Measurements from ENCODE around the gene PKMYT1.
"Not testable (repeated sequence)": the region's sequence is repeated elsewhere in the genome, so short reads cannot be mapped to it uniquely, and the experiment has no call there.

PKMYT1 gene

GRCh38 chr16:2960183-2961010 lies 19.8 kb downstream of the PKMYT1 start:
- no peak for DNase-seq (ENCODE audit: low spot score)

GRCh38 chr16:2959206-2959605 lies 21.0 kb downstream of the PKMYT1 start:
- DNase-seq (ENCODE audit: low spot score): no peak

GRCh38 chr16:2956579-2956956 lies 23.7 kb downstream of the PKMYT1 start:
- no peak for DNase-seq (ENCODE audit: low spot score)

GRCh38 chr16:2955779-2956578 lies 24.3 kb downstream of the PKMYT1 start:
- no peak for DNase-seq (ENCODE audit: low spot score)

GRCh38 chr16:2955438-2955778 lies 24.8 kb downstream of the PKMYT1 start:
- no peak for DNase-seq (ENCODE audit: low spot score)

GRCh38 chr16:2954656-2955381 lies 25.4 kb downstream of the PKMYT1 start:
- DNase-seq (ENCODE audit: low spot score): no peak

- DNase-seq (ENCODE audit: low spot score): no peak
Observed at GRCh38 chr16:2953706-2954627, 26.3 kb downstream of the PKMYT1 start.

GRCh38 chr16:2952679-2953078 lies 27.6 kb downstream of the PKMYT1 start:
- DNase-seq (ENCODE audit: low spot score): no peak

GRCh38 chr16:2950773-2951172 lies 29.5 kb downstream of the PKMYT1 start:
- DNase-seq (ENCODE audit: low spot score): no peak

- no peak for DNase-seq (ENCODE audit: low spot score)
Observed at GRCh38 chr16:2950353-2950724, 29.9 kb downstream of the PKMYT1 start.

GRCh38 chr16:2949705-2950352 lies 30.4 kb downstream of the PKMYT1 start:
- no peak for DNase-seq (ENCODE audit: low spot score)

GRCh38 chr16:2948807-2949704 lies 31.2 kb downstream of the PKMYT1 start:
- no peak for DNase-seq (ENCODE audit: low spot score)

- no peak for DNase-seq (ENCODE audit: low spot score)
Observed at GRCh38 chr16:2946649-2947048, 33.6 kb downstream of the PKMYT1 start.

GRCh38 chr16:2943716-2944115 lies 36.5 kb downstream of the PKMYT1 start:
- not testable (repeated sequence) for DNase-seq (ENCODE audit: low spot score)

- DNase-seq (ENCODE audit: low spot score): no peak
Observed at GRCh38 chr16:2942045-2942444, 38.2 kb downstream of the PKMYT1 start.

GRCh38 chr16:2939968-2940367 lies 40.3 kb downstream of the PKMYT1 start:
- DNase-seq (ENCODE audit: low spot score): no peak

- no peak for DNase-seq (ENCODE audit: low spot score)
Observed at GRCh38 chr16:2938206-2938605, 42.0 kb downstream of the PKMYT1 start.

- no peak for DNase-seq (ENCODE audit: low spot score)
Observed at GRCh38 chr16:2937170-2937569, 43.1 kb downstream of the PKMYT1 start.

GRCh38 chr16:2936436-2937011 lies 43.7 kb downstream of the PKMYT1 start:
- DNase-seq (ENCODE audit: low spot score): no peak

- DNase-seq (ENCODE audit: low spot score): no peak
Observed at GRCh38 chr16:2934450-2934849, 45.8 kb downstream of the PKMYT1 start.
